H9 (cell line): ENCODE measurements around the gene GLCE. TPM values are rescaled to one million over a fixed set of nuclear protein-coding genes. Genes with fewer than 3 reads are reported as not detected.

Experiments
- DNase-seq: peaks from one replicate; pipeline ENCODE4 v3.0.0-alpha.2; 2017
- H2AFZ ChIP-seq: one replicate; pipeline ENCODE4 v1.6.1; 2013; ENCODE audit warnings: mild to moderate bottlenecking, low read length, control low read depth, moderate library complexity
- H2AK5ac ChIP-seq: 2 replicates; pipeline ENCODE4 v1.6.1; 2013; ENCODE audit warnings: low read length, control low read depth, mixed read lengths; ENCODE audit not compliant: insufficient read length
- H2BK120ac ChIP-seq: one replicate; pipeline ENCODE4 v1.6.1; 2013; ENCODE audit warnings: low read depth, mild to moderate bottlenecking, low read length, control low read depth, inconsistent platforms; ENCODE audit not compliant: poor library complexity, severe bottlenecking
- H2BK12ac ChIP-seq: 2 replicates; pipeline ENCODE4 v1.6.1; 2013; ENCODE audit warnings: low read length, control low read depth, mixed read lengths, low read depth; ENCODE audit not compliant: insufficient read length
- H2BK15ac ChIP-seq: 2 replicates; pipeline ENCODE4 v1.6.1; 2013; ENCODE audit warnings: low read depth, low read length, control low read depth
- H2BK20ac ChIP-seq: one replicate; pipeline ENCODE4 v1.6.1; 2013; ENCODE audit warnings: low read depth, mild to moderate bottlenecking, low read length, control low read depth, inconsistent platforms; ENCODE audit not compliant: poor library complexity, severe bottlenecking
- H2BK5ac ChIP-seq: 2 replicates; pipeline ENCODE4 v1.6.1; 2013; ENCODE audit warnings: low read length, control low read depth, mixed read lengths; ENCODE audit not compliant: insufficient read length
- H3K14ac ChIP-seq: 2 replicates; pipeline ENCODE4 v1.6.1; 2013; ENCODE audit warnings: low read length, control low read depth; ENCODE audit not compliant: insufficient read depth
- H3K18ac ChIP-seq: 2 replicates; pipeline ENCODE4 v1.6.1; 2013; ENCODE audit warnings: low read depth, mild to moderate bottlenecking, mixed read lengths, low read length, control low read depth; ENCODE audit not compliant: insufficient read length
- H3K23ac ChIP-seq: 2 replicates; pipeline ENCODE4 v1.6.1; 2013; ENCODE audit warnings: low read length, control low read depth, mixed read lengths, low read depth; ENCODE audit not compliant: insufficient read length
- H3K23me2 ChIP-seq: 2 replicates; pipeline ENCODE4 v1.6.1; 2013; ENCODE audit warnings: low read depth, mild to moderate bottlenecking, mixed read lengths, low read length, control low read depth; ENCODE audit not compliant: insufficient read length, poor library complexity, severe bottlenecking
- H3K27ac ChIP-seq: 2 replicates; pipeline ENCODE4 v1.5.1; 2013; ENCODE audit warnings: low read length, control low read depth, mixed read lengths, low read depth; ENCODE audit not compliant: insufficient read length
- H3K27me3 ChIP-seq: 2 replicates; pipeline ENCODE4 v1.6.1; 2013; ENCODE audit warnings: low read length, control low read depth, inconsistent platforms; ENCODE audit not compliant: insufficient read depth
- H3K4ac ChIP-seq: 2 replicates; pipeline ENCODE4 v1.6.1; 2013; ENCODE audit warnings: low read depth, mild to moderate bottlenecking, control low read depth, inconsistent platforms, low read length, moderate library complexity
- H3K4me1 ChIP-seq: 2 replicates; pipeline ENCODE4 v1.6.1; 2013; ENCODE audit warnings: low read length, control low read depth, inconsistent platforms; ENCODE audit not compliant: insufficient read depth
- H3K4me2 ChIP-seq: 2 replicates; pipeline ENCODE4 v1.6.1; 2013; ENCODE audit warnings: low read length, control low read depth, mixed read lengths; ENCODE audit not compliant: insufficient read length, insufficient read depth
- H3K56ac ChIP-seq: 2 replicates; pipeline ENCODE4 v1.6.1; 2013; ENCODE audit warnings: low read depth, mild to moderate bottlenecking, mixed read lengths, low read length, control low read depth; ENCODE audit not compliant: insufficient read length
- H3K79me1 ChIP-seq: 2 replicates; pipeline ENCODE4 v1.6.1; 2013; ENCODE audit warnings: low read depth, mild to moderate bottlenecking, moderate library complexity, low read length, control low read depth, inconsistent platforms; ENCODE audit not compliant: insufficient read depth, poor library complexity, severe bottlenecking
- H3K79me2 ChIP-seq: 2 replicates; pipeline ENCODE4 v1.6.1; 2013; ENCODE audit warnings: low read length, control low read depth, inconsistent platforms; ENCODE audit not compliant: insufficient read depth
- H3K9ac ChIP-seq: 2 replicates; pipeline ENCODE4 v1.6.1; 2013; ENCODE audit warnings: low read length, control low read depth, mixed read lengths; ENCODE audit not compliant: insufficient read length; ENCODE audit errors: extremely low read depth
- H3K9me3 ChIP-seq: one replicate; pipeline ENCODE4 v1.6.1; 2013; ENCODE audit warnings: low read depth, low read length, inconsistent platforms; ENCODE audit not compliant: control insufficient read depth
- H3T11ph ChIP-seq: one replicate; pipeline ENCODE4 v1.6.1; 2013; ENCODE audit warnings: mild to moderate bottlenecking, low read length, control low read depth, inconsistent platforms
- H4K20me1 ChIP-seq: one replicate; pipeline ENCODE4 v1.6.1; 2013; ENCODE audit not compliant: control insufficient read depth, insufficient read length, insufficient read depth
- H4K5ac ChIP-seq: 2 replicates; pipeline ENCODE4 v1.6.1; 2013; ENCODE audit warnings: low read depth, mild to moderate bottlenecking, mixed read lengths, low read length, control low read depth; ENCODE audit not compliant: insufficient read length
- H4K8ac ChIP-seq: replicated peaks from 2 replicates; pipeline ENCODE4 v1.6.1; 2013; ENCODE audit warnings: low read length, control low read depth, mixed read lengths, low read depth; ENCODE audit not compliant: insufficient read length
- H4K91ac ChIP-seq: 2 replicates; pipeline ENCODE4 v1.6.1; 2013; ENCODE audit warnings: low read depth, mild to moderate bottlenecking, moderate library complexity, mixed read lengths, low read length, control low read depth; ENCODE audit not compliant: insufficient read length
- H3K27ac Mint-ChIP-seq, 3 experiments: 2 replicates in 2 of 3; 3 replicates in 1 of 3; pipeline ENCODE4 v1.8.0; 2020 to 2021; ENCODE audit warnings: mixed read lengths in 3 of 3, mild to moderate bottlenecking in 1 of 3, moderate library complexity in 1 of 3
- H3K27me3 Mint-ChIP-seq: 2 replicates; pipeline ENCODE4 v1.8.0; 2021; ENCODE audit warnings: low read depth, mild to moderate bottlenecking, moderate library complexity, mixed read lengths
- H3K36me3 Mint-ChIP-seq, 3 experiments: 2 replicates in 2 of 3; 3 replicates in 1 of 3; pipeline ENCODE4 v1.8.0; 2020 to 2021; ENCODE audit warnings: low read depth in 3 of 3, mixed read lengths in 3 of 3; ENCODE audit not compliant: insufficient read depth in 1 of 3
- H3K4me1 Mint-ChIP-seq, 2 experiments: 2 replicates each; pipeline ENCODE4 v1.8.0; 2020; ENCODE audit warnings: mixed read lengths in 2 of 2
- H3K4me3 Mint-ChIP-seq, 2 experiments: 2 replicates in 1 of 2; 3 replicates in 1 of 2; pipeline ENCODE4 v1.8.0; 2020 to 2021; ENCODE audit warnings: mild to moderate bottlenecking in 2 of 2, mixed read lengths in 2 of 2, moderate library complexity in 1 of 2
- H3K9me3 Mint-ChIP-seq, 2 experiments: 2 replicates in 1 of 2; 3 replicates in 1 of 2; pipeline ENCODE4 v1.8.0; 2020; ENCODE audit warnings: mild to moderate bottlenecking in 2 of 2, mixed read lengths in 2 of 2, moderate library complexity in 1 of 2
- WGBS: extraction: QIAGEN DNeasy Blood & Tissue Kit; methylation state at CpG from one replicate; pipeline ENCODE4 v1.1.7; 2013; ENCODE audit warnings: missing lambda C conversion rate, low lambda C conversion rate, mixed read lengths; ENCODE audit not compliant: insufficient read length; ENCODE audit errors: extremely low coverage; 5-methylcytosine and 5-hydroxymethylcytosine counted together
- total RNA-seq: library from RNA; stranded (reverse); gene quantifications from 2 replicates; pipeline ENCODE4 v1.2.1, GENCODE V29; 2021
- TF ChIP-seq, protein P1 (sequence below): fragments of 200-600 bp; sonication (generic); conservative IDR thresholded peaks from 3 replicates; pipeline ENCODE4 v1.8.0; 2021; ENCODE audit warnings: antibody characterized with exemption, mild to moderate bottlenecking

The GLCE gene
- total RNA-seq, 1 experiment from 2014 or later = 12.2 TPM

DNA sequence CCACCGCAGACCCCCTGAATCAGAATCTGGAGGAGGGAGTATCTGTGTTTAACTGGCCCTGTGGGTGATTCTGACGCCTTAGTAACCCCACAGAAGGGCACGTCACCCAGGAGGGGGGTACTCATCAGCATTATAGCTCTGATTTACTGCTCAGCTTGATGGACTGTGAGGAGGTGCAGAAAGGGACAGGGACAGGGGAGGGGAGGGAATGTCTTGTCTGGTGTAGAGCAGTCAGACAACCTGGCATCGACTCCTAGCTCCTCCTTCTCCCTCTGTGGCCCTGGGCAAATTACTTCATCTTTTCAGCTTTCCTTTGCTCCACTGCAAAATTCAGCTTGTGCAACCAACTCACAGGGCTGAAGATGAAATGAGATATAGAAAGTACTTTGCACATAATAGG is 42.3 kb upstream of the GLCE start:
- TF ChIP-seq, protein P1, sequence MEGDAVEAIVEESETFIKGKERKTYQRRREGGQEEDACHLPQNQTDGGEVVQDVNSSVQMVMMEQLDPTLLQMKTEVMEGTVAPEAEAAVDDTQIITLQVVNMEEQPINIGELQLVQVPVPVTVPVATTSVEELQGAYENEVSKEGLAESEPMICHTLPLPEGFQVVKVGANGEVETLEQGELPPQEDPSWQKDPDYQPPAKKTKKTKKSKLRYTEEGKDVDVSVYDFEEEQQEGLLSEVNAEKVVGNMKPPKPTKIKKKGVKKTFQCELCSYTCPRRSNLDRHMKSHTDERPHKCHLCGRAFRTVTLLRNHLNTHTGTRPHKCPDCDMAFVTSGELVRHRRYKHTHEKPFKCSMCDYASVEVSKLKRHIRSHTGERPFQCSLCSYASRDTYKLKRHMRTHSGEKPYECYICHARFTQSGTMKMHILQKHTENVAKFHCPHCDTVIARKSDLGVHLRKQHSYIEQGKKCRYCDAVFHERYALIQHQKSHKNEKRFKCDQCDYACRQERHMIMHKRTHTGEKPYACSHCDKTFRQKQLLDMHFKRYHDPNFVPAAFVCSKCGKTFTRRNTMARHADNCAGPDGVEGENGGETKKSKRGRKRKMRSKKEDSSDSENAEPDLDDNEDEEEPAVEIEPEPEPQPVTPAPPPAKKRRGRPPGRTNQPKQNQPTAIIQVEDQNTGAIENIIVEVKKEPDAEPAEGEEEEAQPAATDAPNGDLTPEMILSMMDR = no peak
- Histone ChIP-seq H2AFZ (no peak overlapping the region), H2BK120ac (no peak overlapping the region), H3K23ac (no peak overlapping the region), H2BK12ac (no peak overlapping the region), H3K9ac (no peak overlapping the region), H3K27me3 (peaks cover 4% of the 10 kb centered on the region; the same call in 1 of the 2 replicates), H3K23me2 (peaks cover 3% of the 10 kb centered on the region), H3K4me1 (peaks cover 28% of the 10 kb centered on the region), H3K79me2 (no peaks in the 10 kb centered on the region), H3K14ac (no peak overlapping the region), H2BK20ac (no peak overlapping the region), H3T11ph (no peak overlapping the region), H3K79me1 (no peaks in the 10 kb centered on the region), H4K5ac (no peak overlapping the region), H3K4ac (no peak overlapping the region), H2BK5ac (no peak overlapping the region), H4K91ac (no peak overlapping the region), H4K8ac (no peak overlapping the region), H3K56ac (no peak overlapping the region), H4K20me1 (no peaks in the 10 kb centered on the region), H2AK5ac (no peak overlapping the region), H2BK15ac (no peak overlapping the region), H3K4me2 (peak overlapping the region; percentile 41), H3K27ac (no peak overlapping the region), H3K9me3 (no peaks in the 10 kb centered on the region), H3K18ac (no peak overlapping the region)
- no peak overlapping the region; a peak in 1 of 7 replicates for H3K27ac Mint-ChIP-seq
- H3K4me1 Mint-ChIP-seq = peaks cover 66 to 73% of the 10 kb centered on the region in 2 experiments
- H3K27me3 Mint-ChIP-seq = peaks cover 96% of the 10 kb centered on the region
- H3K36me3 Mint-ChIP-seq = peaks cover 0 to 3% (median 0%) of the 10 kb centered on the region in 3 experiments; a peak in 2 of 7 replicates
- H3K9me3 Mint-ChIP-seq = no peaks in the 10 kb centered on the region; a peak in 1 of 5 replicates
- peak overlapping the region; percentile 2 to 58; a peak in 2 of 5 replicates for H3K4me3 Mint-ChIP-seq
- no peak for DNase-seq
- WGBS = no CpG with 5 or more reads among the region's 4 CpGs
